K562 (cell line): Measurements from ENCODE around the gene CIB1. TPM values are rescaled to one million over a fixed set of nuclear protein-coding genes. Genes with fewer than 3 reads are reported as not detected.

Experiments used
- ATF7 ChIP-seq: fragments of 450-650 bp; IDR thresholded peaks from 2 replicates; pipeline ENCODE4 v1.7.1; 2014; ENCODE audit warnings: mild to moderate bottlenecking, moderate library complexity
- BMI1 ChIP-seq: fragments of 150-350 bp; IDR thresholded peaks from 2 replicates; pipeline ENCODE4 v1.6.1; 2014; ENCODE audit warnings: low read length
- CBX1 ChIP-seq: sonication (generic); IDR thresholded peaks from 2 replicates; pipeline ENCODE4 v1.6.1; 2016; ENCODE audit warnings: antibody characterized with exemption, low read depth, mild to moderate bottlenecking
- CCAR2 ChIP-seq: fragments of 200-400 bp; formaldehyde crosslinking; IDR thresholded peaks from 2 replicates; pipeline ENCODE4 v1.6.1; 2017; ENCODE audit warnings: mild to moderate bottlenecking, low read depth, low read length
- E2F6 ChIP-seq, 2 experiments: IDR thresholded peaks; 2 replicates each; pipeline ENCODE4 v1.6.1; 2011; ENCODE audit warnings: borderline replicate concordance in 1 of 2, control low read depth in 1 of 2, low read depth in 1 of 2, low read length in 1 of 2, mild to moderate bottlenecking in 1 of 2, mixed read lengths in 1 of 2, moderate library complexity in 1 of 2; ENCODE audit not compliant: insufficient read depth in 1 of 2, insufficient read length in 1 of 2, poor library complexity in 1 of 2, severe bottlenecking in 1 of 2; ENCODE audit errors: extremely low read depth in 1 of 2
- FOXP4 ChIP-seq: sonication (generic); formaldehyde crosslinking; IDR thresholded peaks from 2 replicates; pipeline ENCODE4 v1.8.0; 2022; ENCODE audit warnings: mild to moderate bottlenecking, missing genetic modification reagents, borderline replicate concordance
- HINFP ChIP-seq: fragments of 450-650 bp; conservative IDR thresholded peaks from 2 replicates; pipeline ENCODE4 v1.6.1; 2016; ENCODE audit warnings: missing genetic modification characterization, low read depth, mild to moderate bottlenecking, control low read depth, missing compliant biosample characterization
- MAFG ChIP-seq: fragments of 450-650 bp; conservative IDR thresholded peaks from 2 replicates; pipeline ENCODE4 v1.6.1; 2016; ENCODE audit warnings: missing genetic modification characterization, missing compliant biosample characterization
- MCM2 ChIP-seq: fragments of 450-650 bp; IDR thresholded peaks from 2 replicates; pipeline ENCODE4 v1.6.1; 2017; ENCODE audit warnings: low read depth, mild to moderate bottlenecking
- PHF8 ChIP-seq: fragments of 200-600 bp; sonication (generic); IDR thresholded peaks from 2 replicates; pipeline ENCODE4 v1.6.1; 2012; ENCODE audit warnings: mixed run types, mild to moderate bottlenecking, inconsistent platforms, low read length, moderate library complexity, borderline replicate concordance
- PRMT5 ChIP-seq: sonication (generic); formaldehyde crosslinking; IDR thresholded peaks from 2 replicates; pipeline ENCODE4 v1.5.0; 2020; ENCODE audit warnings: missing genetic modification reagents
- RCOR1 ChIP-seq, 2 experiments: IDR thresholded peaks; 2 replicates each; pipeline ENCODE4 v1.6.1; 2012; ENCODE audit warnings: low read depth in 2 of 2, low read length in 2 of 2, borderline replicate concordance in 1 of 2, improper control_type of control experiment in 1 of 2
- TAF9B ChIP-seq: fragments of 450-650 bp; IDR thresholded peaks from 2 replicates; pipeline ENCODE4 v1.6.1; 2018; ENCODE audit warnings: mild to moderate bottlenecking; ENCODE audit not compliant: partially characterized antibody
- WHSC1 ChIP-seq: IDR thresholded peaks from one replicate; pipeline ENCODE4 v1.6.1; 2012; ENCODE audit warnings: low read length, control low read depth, inconsistent platforms
- ZNF134 ChIP-seq: fragments of 250-450 bp; sonication (Bioruptor Pico); conservative IDR thresholded peaks from 2 replicates; pipeline ENCODE4 v1.4.0; 2020
- ZNF282 ChIP-seq: sonication (generic); formaldehyde crosslinking; IDR thresholded peaks from 2 replicates; pipeline ENCODE4 v1.8.1; 2023; ENCODE audit warnings: missing genetic modification reagents
- ZNF41 ChIP-seq: fragments of 250-450 bp; sonication (Bioruptor Pico); conservative IDR thresholded peaks from 2 replicates; pipeline ENCODE4 v1.4.0; 2020; ENCODE audit warnings: mild to moderate bottlenecking
- ZZZ3 ChIP-seq: fragments of 450-650 bp; IDR thresholded peaks from 2 replicates; pipeline ENCODE4 v1.6.1; 2016; ENCODE audit warnings: antibody characterized with exemption, mild to moderate bottlenecking, moderate library complexity
- polyA plus RNA-seq, 8 experiments: library from polyadenylated mRNA; depleted of rRNA in 4 of 8; stranded (reverse) in 5 of 8; unstranded in 3 of 8; fragments of >200 nt; fragmentation: Nextera tagmentation in 2 of 8; fragmentation: Illumina TruSeq in 1 of 8; extraction: Ambion mirVana in 2 of 8; extraction: Trizol in 1 of 8; gene quantifications; 2 replicates each; pipeline versions ENCODE4 v1.2.1 to v1.2.3, GENCODE V29; 2011 to 2014; ENCODE audit warnings: inconsistent platforms in 1 of 8, missing spikeins in 1 of 8
- total RNA-seq, 7 experiments: library from RNA; depleted of rRNA in 6 of 7; stranded (reverse); fragments of >200 nt in 6 of 7; fragmentation: Illumina TruSeq in 2 of 7; extraction: Trizol in 2 of 7; gene quantifications; 2 replicates each; pipeline versions ENCODE4 v1.2.1 to v1.2.3, GENCODE V29; 2011 to 2021; ENCODE audit warnings: low replicate concordance in 1 of 7
- TF ChIP-seq, protein P1 (sequence below), 3 experiments: IDR thresholded peaks in 2 of 3; conservative IDR thresholded peaks in 1 of 3; 2 replicates each; pipeline ENCODE4 v1.5.1; 2011 to 2012; ENCODE audit warnings: low read length in 3 of 3, mild to moderate bottlenecking in 3 of 3, control low read depth in 2 of 3, improper control_type of control experiment in 1 of 3, inconsistent platforms in 1 of 3, low read depth in 1 of 3, mixed read lengths in 1 of 3, moderate library complexity in 1 of 3; ENCODE audit not compliant: insufficient read depth in 2 of 3
- TF ChIP-seq, protein P2 (sequence below): fragments of 450-650 bp; conservative IDR thresholded peaks from 2 replicates; pipeline ENCODE4 v1.6.1; 2016; ENCODE audit warnings: missing genetic modification characterization, low read depth, mild to moderate bottlenecking, missing compliant biosample characterization, moderate library complexity

Gene CIB1
- total and polyA plus RNA-seq, 9 of the 15 experiments (the other 6 are each of a cell fraction or from before 2014, with no cell fraction given) = 14.9 to 136 (median 64.5) TPM

GRCh38 chr15:90265271-90266060 is 31.7 kb upstream of the CIB1 start, which contains the start of gene NGRN (continued):
- TF ChIP-seq E2F6 (IDR thresholded peaks at IDR 0.05; ENCODE audit: borderline replicate concordance in 1 of 2, extremely low read depth in 1 of 2, insufficient read depth in 1 of 2, insufficient read length in 1 of 2, low read depth in 1 of 2, low read length in 1 of 2, poor library complexity in 1 of 2, severe bottlenecking in 1 of 2) (peak; percentile 87), ZZZ3 (no peak), ZNF41 (no peak), FOXP4 (CRISPR knock-in tag) (no peak; the same call in 1 of the 2 replicates), TAF9B (peak; percentile 95), RCOR1 (IDR thresholded peaks at IDR 0.05; ENCODE audit: borderline replicate concordance in 1 of 2, low read depth in 2 of 2, low read length in 2 of 2) (0 out of 4 replicates have a peak, but pooled peaks of 1 of the 2 experiments have one; percentile 3), ATF7 (peak; percentile 67), BMI1 (no peak), ZNF134 (CRISPR knock-in tag) (no peak), CCAR2 (no peak), ZNF282 (CRISPR knock-in tag) (no peak), MCM2 (no peak), PHF8 (peak; percentile 89), MAFG (tag) (no peak), WHSC1 (no peak), HINFP (tag) (no peak), PRMT5 (no peak), CBX1 (peak; percentile 93)
- TF ChIP-seq, protein P1, sequence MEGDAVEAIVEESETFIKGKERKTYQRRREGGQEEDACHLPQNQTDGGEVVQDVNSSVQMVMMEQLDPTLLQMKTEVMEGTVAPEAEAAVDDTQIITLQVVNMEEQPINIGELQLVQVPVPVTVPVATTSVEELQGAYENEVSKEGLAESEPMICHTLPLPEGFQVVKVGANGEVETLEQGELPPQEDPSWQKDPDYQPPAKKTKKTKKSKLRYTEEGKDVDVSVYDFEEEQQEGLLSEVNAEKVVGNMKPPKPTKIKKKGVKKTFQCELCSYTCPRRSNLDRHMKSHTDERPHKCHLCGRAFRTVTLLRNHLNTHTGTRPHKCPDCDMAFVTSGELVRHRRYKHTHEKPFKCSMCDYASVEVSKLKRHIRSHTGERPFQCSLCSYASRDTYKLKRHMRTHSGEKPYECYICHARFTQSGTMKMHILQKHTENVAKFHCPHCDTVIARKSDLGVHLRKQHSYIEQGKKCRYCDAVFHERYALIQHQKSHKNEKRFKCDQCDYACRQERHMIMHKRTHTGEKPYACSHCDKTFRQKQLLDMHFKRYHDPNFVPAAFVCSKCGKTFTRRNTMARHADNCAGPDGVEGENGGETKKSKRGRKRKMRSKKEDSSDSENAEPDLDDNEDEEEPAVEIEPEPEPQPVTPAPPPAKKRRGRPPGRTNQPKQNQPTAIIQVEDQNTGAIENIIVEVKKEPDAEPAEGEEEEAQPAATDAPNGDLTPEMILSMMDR (IDR thresholded peaks at IDR 0.05 in 2 of 3, conservative IDR thresholded peaks at IDR 0.05 in 1 of 3; ENCODE audit: insufficient read depth in 2 of 3, low read depth in 1 of 3, low read length in 3 of 3) = no peak
- TF ChIP-seq, protein P2, sequence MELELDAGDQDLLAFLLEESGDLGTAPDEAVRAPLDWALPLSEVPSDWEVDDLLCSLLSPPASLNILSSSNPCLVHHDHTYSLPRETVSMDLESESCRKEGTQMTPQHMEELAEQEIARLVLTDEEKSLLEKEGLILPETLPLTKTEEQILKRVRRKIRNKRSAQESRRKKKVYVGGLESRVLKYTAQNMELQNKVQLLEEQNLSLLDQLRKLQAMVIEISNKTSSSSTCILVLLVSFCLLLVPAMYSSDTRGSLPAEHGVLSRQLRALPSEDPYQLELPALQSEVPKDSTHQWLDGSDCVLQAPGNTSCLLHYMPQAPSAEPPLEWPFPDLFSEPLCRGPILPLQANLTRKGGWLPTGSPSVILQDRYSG = no peak
